Mesenteric fat pad (tissue), 1 donor: Measurements from ENCODE around the gene PNPLA2. TPM values are rescaled to one million over a fixed set of nuclear protein-coding genes. Genes with fewer than 3 reads are reported as not detected.

Experiments
- DNase-seq: peaks from one replicate; pipeline ENCODE4 v3.0.0-alpha.2; 2020; ENCODE audit warnings: low spot score
- total RNA-seq: library from RNA; stranded (reverse); fragmentation: NEBNext Ultra II Directional; extraction: Animal tissue kit (Norgen Biotek cat#: 25700); gene quantifications from one replicate; pipeline ENCODE4 v1.2.1, GENCODE V29; 2021
- donor health status: DM: yes; HTN: yes; CAD: no.

Gene PNPLA2
- total RNA-seq, 1 donor from 2014 or later, result 1,877 TPM

DNA sequence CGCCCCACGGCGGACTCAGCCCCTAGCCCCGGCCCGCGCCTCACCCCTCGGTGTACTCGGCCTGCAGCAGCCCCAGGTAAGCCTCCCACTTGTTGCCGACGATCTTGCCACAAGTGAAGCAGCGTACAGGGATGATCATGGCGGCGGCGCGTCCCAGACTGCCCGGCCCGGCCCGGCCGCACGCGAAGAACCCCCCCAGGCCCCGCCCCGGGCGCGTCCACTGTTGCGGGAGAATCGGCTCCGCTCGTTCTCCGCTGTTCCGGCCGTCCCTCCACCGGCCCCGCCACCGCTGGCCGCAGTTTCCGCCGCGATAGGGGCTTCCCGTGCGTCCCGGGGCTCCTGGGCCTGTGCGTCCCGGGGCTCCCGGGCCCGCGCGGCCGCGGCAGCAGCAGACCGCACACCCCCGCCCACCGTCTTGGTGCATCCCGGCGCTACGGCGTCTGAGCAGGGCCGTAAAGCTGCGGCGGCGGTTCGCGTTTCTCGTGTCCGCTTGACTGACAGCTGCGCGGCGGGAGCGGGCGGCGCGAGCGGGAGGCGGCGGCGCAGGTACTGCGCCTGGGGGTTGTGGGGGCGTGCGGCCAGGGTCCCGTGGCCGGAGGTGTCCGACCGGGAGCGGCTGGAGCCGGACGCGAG is 23.8 kb downstream of the PNPLA2 start, which contains the start of the genes POLR2L and TSPAN4:
TSS of gene POLR2L (minus strand) at position 160 of the 633 bp plus-strand sequence. CDS start at position 139, 21 bp downstream.
TSS of gene TSPAN4 (plus strand) at position 483 of the 633 bp plus-strand sequence. CDS start 7,453 bp downstream, outside the sequence.
- DNase-seq, result peak; percentile 97

DNA sequence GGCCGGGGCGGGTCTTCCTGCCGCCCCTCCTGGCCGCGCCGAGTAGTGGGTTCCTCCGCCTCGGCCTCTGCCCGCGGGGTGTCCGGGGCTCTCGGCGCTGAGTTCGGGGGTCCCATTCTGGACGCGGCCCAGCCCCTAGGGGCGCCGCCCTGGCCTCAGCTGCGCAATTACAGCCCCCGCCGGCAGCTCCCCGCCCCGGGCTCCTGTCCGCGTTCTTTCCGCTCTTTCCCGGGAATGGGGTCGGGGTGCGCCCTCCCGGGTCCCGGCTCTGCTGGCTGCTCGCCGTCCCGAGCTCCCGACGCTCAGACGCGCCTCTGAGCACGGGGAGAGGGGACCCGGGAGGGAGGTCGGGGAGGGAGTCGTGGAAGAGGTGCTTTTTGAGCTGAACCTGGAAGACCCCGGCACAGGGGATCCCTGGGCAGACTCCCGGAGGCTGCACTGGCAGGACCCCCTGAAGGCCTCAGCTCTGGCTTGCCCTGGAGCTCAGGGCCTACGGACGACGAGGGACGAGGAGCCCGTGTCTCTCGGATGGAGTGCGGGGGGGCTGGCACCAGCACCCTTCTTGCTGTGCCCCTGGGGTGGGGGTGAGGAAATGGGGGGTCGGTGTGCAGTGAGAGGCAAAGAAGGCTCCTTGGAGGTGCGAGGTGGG is 24.5 kb downstream of the PNPLA2 start:
- no peak for DNase-seq

GRCh38 chr11:843818-844692 is 25.3 kb downstream of the PNPLA2 start:
- peak; percentile 97 for DNase-seq

DNA sequence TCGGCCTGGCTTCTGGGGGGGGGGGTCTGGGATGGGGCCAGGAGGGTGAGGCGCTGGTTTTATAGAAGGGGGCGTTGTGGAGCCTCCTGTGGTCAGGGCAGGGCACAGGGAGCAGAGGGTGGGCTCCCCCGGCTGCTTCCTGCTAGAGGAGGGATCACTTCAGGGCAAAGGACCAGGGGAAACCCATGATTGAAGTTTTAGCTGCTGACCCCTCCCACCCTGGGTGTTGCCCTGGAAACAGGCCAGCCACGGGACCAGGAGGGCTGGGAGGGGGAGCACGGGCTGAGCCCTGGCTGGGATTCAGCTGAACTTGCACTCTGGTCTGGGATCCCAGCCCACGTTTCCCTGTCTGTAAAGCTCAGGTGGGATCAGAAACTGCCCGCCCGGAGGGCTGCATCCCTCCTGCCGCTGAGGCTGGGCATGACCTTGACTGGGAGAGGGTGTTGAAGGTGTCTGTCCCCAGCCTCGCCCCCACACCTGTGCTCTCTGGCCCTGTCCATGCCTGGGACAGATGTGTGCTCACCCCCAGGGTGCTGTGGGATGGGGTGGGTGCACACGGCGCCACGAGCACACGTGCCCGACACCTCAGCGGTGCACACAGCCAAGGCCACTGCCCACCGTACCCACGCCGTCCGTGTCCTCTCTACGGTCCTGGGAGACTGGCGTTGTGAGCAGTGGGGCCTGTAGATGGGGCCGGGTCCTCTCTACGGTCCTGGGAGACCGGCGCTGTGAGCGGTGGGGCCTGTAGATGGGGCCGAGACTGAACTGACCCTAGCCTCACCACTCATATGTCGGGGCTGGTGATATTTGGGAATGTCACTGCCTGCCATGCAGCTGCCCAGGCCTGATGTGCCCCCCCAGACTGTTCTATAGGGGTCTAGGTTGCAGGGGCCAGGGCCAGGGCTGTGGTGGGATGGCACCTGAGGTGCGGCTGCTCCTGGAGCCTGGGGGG is 26.3 kb downstream of the PNPLA2 start:
- peak; percentile 96 for DNase-seq

DNA sequence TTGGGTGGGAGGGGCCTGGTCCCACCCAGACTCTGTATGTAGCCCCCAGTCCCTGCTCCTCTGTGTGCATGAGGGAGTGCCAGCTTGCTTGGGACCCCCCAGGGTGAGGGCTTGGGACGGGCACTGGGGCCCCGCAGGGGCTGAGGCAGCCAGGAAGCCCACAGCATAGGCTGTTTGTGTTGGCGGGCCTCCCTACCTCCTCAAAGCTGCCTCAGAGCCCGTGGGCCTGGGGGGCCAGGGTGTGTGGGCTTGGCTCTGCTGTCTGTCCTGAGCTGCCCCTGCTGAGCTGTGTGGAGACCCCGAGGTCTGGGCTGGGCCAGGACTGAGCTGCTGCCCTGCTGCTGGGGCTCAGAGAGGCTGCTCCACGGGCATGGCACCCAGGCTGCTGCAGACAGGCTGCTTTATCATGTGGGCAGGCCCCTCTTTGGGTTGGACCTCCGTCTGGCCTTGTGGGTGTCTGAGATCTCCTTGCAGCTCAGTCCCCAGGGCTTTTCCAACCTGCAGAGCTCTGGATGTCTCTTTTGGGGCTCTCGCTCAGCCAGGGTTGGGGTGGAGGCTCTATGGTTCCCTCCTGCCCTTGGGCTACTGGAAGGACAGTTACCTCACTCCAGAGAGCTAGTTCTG is 27.3 kb downstream of the PNPLA2 start:
- DNase-seq, result no peak

GRCh38 chr11:846496-847098 is 27.9 kb downstream of the PNPLA2 start:
- DNase-seq, result no peak

GRCh38 chr11:847876-848275 is 29.2 kb downstream of the PNPLA2 start:
- DNase-seq, result no peak

- DNase-seq, result no peak
Measured at GRCh38 chr11:848380-848931, 29.7 kb downstream of the PNPLA2 start.

DNA sequence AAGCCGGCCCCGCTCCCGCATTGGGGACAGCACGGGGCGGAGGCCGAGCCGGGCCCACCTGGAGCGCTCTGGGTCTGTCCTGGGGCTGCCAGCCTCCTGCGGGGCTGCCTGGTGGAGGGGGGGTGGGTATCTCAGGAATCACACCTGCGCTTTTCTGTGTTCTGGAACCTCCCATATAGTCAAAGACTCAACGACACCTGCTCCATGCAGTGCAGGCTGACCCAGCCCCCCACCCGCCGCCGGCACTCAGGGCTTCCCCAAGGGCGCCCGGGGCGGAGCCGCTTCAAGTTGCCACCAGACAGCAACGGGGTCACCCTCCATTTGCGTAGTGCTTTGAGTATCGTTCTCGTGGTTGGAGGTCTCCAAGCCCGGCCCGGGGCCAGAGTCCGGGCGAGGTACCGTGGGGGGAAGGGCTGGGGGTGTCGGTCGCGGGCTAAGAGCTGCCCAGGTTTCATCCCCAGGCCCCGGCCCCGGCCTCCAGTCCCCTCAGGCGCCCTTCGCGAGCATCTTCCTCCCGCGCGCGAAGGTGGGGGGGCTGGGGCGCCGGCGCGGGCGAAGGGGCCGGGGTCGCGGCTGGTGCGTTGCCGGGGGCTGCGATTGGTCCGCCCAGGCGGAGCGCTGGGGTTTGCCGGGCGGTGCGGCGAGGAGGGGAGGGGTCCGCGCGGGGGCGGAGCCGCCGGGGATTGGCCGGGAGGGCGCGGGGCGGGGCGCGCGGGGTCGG is 30.6 kb downstream of the PNPLA2 start:
- no peak for DNase-seq

GRCh38 chr11:849951-850774 is 31.4 kb downstream of the PNPLA2 start:
- DNase-seq, result no peak

DNA sequence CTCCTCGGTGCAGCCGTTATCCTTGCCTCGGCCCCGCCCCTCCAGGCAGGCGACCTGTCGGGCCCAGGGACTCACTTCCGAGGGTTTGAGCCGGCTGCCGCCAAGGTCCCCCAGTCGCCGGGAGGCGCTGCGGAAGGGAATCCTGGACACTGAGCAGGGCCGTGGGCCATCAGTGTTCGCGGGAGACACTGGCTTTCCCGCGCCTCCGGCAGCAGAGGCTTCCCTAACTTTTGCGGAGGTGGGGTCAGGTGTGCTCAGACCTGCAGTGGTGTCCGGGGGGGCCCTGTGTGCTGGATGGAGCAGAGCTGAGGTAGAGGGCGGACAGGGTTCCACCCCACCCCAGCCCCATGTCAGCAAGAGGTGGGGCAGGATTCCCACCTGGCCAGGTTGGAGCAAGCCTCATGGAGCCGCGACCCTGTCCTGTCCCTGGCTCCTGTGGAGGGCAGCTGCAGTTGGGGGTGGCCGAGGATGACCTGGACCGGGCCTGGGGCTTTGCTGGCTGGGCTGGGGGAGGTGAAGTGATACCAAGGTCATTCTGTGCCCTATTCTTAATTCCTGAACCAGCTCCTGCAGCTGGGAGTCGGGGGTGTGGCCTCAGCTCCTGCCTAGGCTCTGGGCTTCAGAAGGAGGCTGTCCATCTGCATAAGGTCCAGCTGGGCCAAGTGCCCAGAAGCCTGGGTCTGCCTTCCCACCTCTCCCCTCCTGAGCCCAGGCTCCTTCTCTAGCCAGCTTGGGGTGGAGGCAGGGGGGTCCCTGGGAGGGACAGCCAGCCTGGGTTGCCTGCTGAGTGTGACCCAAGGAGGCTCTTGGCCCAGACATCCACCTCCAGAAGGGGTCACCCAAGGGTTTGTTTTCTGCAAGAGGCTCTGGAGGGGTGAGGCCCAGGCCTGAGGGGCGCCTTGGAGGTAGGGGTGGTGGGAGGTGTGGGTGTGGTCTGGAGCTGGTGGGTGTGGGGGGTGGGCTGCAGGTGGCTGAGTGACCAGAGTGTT is 32.4 kb downstream of the PNPLA2 start:
- DNase-seq, result no peak

DNA sequence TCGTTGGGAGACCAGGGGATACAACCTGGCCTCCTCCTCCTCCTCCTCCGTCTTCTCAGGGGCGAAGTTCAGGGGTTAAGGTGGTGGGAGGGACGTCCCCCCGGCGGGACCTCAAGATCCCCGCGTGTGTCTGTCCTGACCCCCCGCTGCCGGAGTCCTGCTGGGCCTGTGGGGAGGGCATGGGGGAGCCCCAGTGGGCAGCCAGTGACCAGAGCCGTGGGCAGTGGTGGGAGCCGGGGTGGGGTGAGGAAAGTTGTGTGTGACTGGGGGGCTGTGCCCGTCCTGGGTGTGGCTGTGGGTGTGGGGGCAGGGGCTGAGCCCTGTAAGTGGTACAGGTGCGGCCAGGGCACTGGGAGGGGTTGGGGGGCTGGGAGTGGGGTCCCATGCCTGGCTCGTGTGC is 34.0 kb downstream of the PNPLA2 start:
- DNase-seq, result no peak

GRCh38 chr11:853682-854448 is 35.2 kb downstream of the PNPLA2 start:
- DNase-seq, result no peak

- DNase-seq, result no peak
Measured at GRCh38 chr11:854601-855329, 36.1 kb downstream of the PNPLA2 start.

- no peak for DNase-seq
Measured at GRCh38 chr11:855330-855674, 36.6 kb downstream of the PNPLA2 start.
